ENCODE measurements around the gene CFAP74. TPM values are rescaled to one million over a fixed set of nuclear protein-coding genes. Genes with fewer than 3 reads are reported as not detected.

Gene CFAP74
- total and polyA plus RNA-seq, 2 of the 13 experiments (the other 11 are each of a cell fraction or from before 2014, with no cell fraction given), result 0.27 to 0.62 TPM

GRCh38 chr1:1889847-1890505 lies 113.6 kb downstream of the CFAP74 start (continued):
- TF ChIP-seq MTF2 (CRISPR knock-in tag; IDR thresholded peaks at IDR 0.05; ENCODE audit: borderline replicate concordance), result no peak
- no peak for TF ChIP-seq CENPX (CRISPR knock-in tag; IDR thresholded peaks at IDR 0.05)
- TF ChIP-seq ASH2L (IDR thresholded peaks at IDR 0.05; ENCODE audit: insufficient read length, low read depth, low read length), result peak; percentile 72
- TF ChIP-seq MED13 (CRISPR knock-in tag; IDR thresholded peaks at IDR 0.05), result no peak
- TF ChIP-seq, protein P1, sequence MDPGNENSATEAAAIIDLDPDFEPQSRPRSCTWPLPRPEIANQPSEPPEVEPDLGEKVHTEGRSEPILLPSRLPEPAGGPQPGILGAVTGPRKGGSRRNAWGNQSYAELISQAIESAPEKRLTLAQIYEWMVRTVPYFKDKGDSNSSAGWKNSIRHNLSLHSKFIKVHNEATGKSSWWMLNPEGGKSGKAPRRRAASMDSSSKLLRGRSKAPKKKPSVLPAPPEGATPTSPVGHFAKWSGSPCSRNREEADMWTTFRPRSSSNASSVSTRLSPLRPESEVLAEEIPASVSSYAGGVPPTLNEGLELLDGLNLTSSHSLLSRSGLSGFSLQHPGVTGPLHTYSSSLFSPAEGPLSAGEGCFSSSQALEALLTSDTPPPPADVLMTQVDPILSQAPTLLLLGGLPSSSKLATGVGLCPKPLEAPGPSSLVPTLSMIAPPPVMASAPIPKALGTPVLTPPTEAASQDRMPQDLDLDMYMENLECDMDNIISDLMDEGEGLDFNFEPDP (CRISPR knock-in tag; conservative IDR thresholded peaks at IDR 0.05), result no peak
- TF ChIP-seq KDM2A (CRISPR knock-in tag; IDR thresholded peaks at IDR 0.05; ENCODE audit: borderline replicate concordance, low read depth), result peak; percentile 35; the same call in 1 of the 2 replicates
- no peak for TF ChIP-seq ZC3H13 (CRISPR knock-in tag; IDR thresholded peaks at IDR 0.05)
- no peak for TF ChIP-seq SAFB2 (CRISPR knock-in tag; IDR thresholded peaks at IDR 0.05; ENCODE audit: borderline replicate concordance, low read depth)
- no peak for TF ChIP-seq ZNF430 (CRISPR knock-in tag; IDR thresholded peaks at IDR 0.05)
- TF ChIP-seq, protein P2, sequence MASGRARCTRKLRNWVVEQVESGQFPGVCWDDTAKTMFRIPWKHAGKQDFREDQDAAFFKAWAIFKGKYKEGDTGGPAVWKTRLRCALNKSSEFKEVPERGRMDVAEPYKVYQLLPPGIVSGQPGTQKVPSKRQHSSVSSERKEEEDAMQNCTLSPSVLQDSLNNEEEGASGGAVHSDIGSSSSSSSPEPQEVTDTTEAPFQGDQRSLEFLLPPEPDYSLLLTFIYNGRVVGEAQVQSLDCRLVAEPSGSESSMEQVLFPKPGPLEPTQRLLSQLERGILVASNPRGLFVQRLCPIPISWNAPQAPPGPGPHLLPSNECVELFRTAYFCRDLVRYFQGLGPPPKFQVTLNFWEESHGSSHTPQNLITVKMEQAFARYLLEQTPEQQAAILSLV (CRISPR knock-in tag; IDR thresholded peaks at IDR 0.05; ENCODE audit: borderline replicate concordance), result peak; percentile 58; the same call in 1 of the 2 replicates
- no peak for TF ChIP-seq HMG20B (CRISPR knock-in tag; conservative IDR thresholded peaks at IDR 0.05)
- TF ChIP-seq TGIF2 (CRISPR knock-in tag; IDR thresholded peaks at IDR 0.05), result no peak
- TF ChIP-seq, protein P3, sequence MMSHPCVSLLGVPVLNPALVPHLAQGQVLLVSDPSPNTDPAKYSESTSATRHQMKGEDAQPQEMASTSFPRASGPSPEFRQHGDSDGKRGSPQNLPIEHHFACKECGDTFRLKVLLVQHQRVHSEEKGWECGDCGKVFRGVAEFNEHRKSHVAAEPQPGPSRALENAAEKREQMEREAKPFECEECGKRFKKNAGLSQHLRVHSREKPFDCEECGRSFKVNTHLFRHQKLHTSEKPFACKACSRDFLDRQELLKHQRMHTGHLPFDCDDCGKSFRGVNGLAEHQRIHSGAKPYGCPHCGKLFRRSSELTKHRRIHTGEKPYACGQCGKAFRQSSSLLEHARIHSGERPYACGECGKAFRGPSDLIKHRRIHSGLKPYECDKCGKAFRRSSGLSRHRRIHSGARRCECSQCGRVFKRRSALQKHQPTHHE (CRISPR knock-in tag; IDR thresholded peaks at IDR 0.05; ENCODE audit: borderline replicate concordance), result no peak
- no peak for TF ChIP-seq CREB3 (CRISPR knock-in tag; IDR thresholded peaks at IDR 0.05)
- no peak for TF ChIP-seq DZIP1 (CRISPR knock-in tag; IDR thresholded peaks at IDR 0.05)
- no peak for TF ChIP-seq RNF2 (conservative IDR thresholded peaks at IDR 0.05; ENCODE audit: low read depth)
- peak; percentile 47; the same call in 1 of the 2 replicates for TF ChIP-seq NFKB2 (CRISPR knock-in tag; IDR thresholded peaks at IDR 0.05; ENCODE audit: borderline replicate concordance)
- no peak for TF ChIP-seq REXO4 (CRISPR knock-in tag; IDR thresholded peaks at IDR 0.05; ENCODE audit: borderline replicate concordance)
- TF ChIP-seq MIER3 (CRISPR knock-in tag; IDR thresholded peaks at IDR 0.05; ENCODE audit: borderline replicate concordance), result no peak
- no peak for TF ChIP-seq ZZZ3 (CRISPR knock-in tag; IDR thresholded peaks at IDR 0.05; ENCODE audit: borderline replicate concordance)
- no peak; the same call in 1 of the 2 replicates for TF ChIP-seq ZSCAN21 (CRISPR knock-in tag; IDR thresholded peaks at IDR 0.05; ENCODE audit: borderline replicate concordance)
- TF ChIP-seq KDM6A (CRISPR knock-in tag; IDR thresholded peaks at IDR 0.05; ENCODE audit: low read depth), result no peak
- no peak for TF ChIP-seq ZNF468 (CRISPR knock-in tag; IDR thresholded peaks at IDR 0.05)

Data from HepG2 (cell line).